Neural cell (in vitro differentiated cells): Measurements from ENCODE around the gene SYF2. TPM values are rescaled to one million over a fixed set of nuclear protein-coding genes. Genes with fewer than 3 reads are reported as not detected.

Experiments
- H2AFZ ChIP-seq: fragments of 200-600, 300-800 bp; sonication (generic), shearing (Covaris generic); 2 replicates; pipeline ENCODE4 v1.6.0; 2014; ENCODE audit warnings: low read depth, mild to moderate bottlenecking, antibody characterized with exemption, low read length, moderate library complexity
- H3F3A ChIP-seq: fragments of 200-600 bp; shearing (Covaris generic); 2 replicates; pipeline ENCODE4 v1.6.1; 2016; ENCODE audit warnings: mild to moderate bottlenecking, moderate library complexity, mixed read lengths, antibody characterized with exemption, low read length; ENCODE audit not compliant: insufficient read depth, poor library complexity, severe bottlenecking
- H3K27ac ChIP-seq: fragments of 200-600, 300-800 bp; sonication (generic), shearing (Covaris generic); 2 replicates; pipeline ENCODE4 v1.5.1; 2014; ENCODE audit warnings: mild to moderate bottlenecking, low read length, moderate library complexity
- H3K27me3 ChIP-seq: fragments of 300-800, 200-600 bp; sonication (generic), shearing (Covaris generic); 2 replicates; pipeline ENCODE4 v1.6.0; 2014; ENCODE audit warnings: mild to moderate bottlenecking, low read depth, low read length, moderate library complexity; ENCODE audit not compliant: insufficient read depth
- H3K36me3 ChIP-seq: fragments of 300-800, 200-600 bp; sonication (generic), shearing (Covaris generic); 2 replicates; pipeline ENCODE4 v1.5.1; 2014; ENCODE audit warnings: mild to moderate bottlenecking, antibody characterized with exemption, low read length, moderate library complexity; ENCODE audit not compliant: insufficient read depth
- H3K4me2 ChIP-seq: fragments of 300-800, 200-600 bp; sonication (generic), shearing (Covaris generic); 2 replicates; pipeline ENCODE4 v1.6.0; 2014; ENCODE audit warnings: mild to moderate bottlenecking, low read length
- H3K4me3 ChIP-seq: fragments of 300-800, 200-600 bp; sonication (generic), shearing (Covaris generic); 2 replicates; pipeline ENCODE4 v1.5.1; 2014; ENCODE audit warnings: mild to moderate bottlenecking, low read length, moderate library complexity
- H3K79me2 ChIP-seq: fragments of 200-600 bp; shearing (Covaris generic); replicated peaks from 2 replicates; pipeline ENCODE4 v1.6.0; 2014; ENCODE audit warnings: mild to moderate bottlenecking, low read length, moderate library complexity; ENCODE audit not compliant: insufficient read depth
- H3K9ac ChIP-seq: fragments of 300-800, 200-600 bp; sonication (generic), shearing (Covaris generic); 2 replicates; pipeline ENCODE4 v1.6.1; 2016; ENCODE audit warnings: mild to moderate bottlenecking, low read length, mixed read lengths
- H3K9me2 ChIP-seq: fragments of 200-600 bp; shearing (Covaris generic); 2 replicates; pipeline ENCODE4 v1.6.1; 2016; ENCODE audit warnings: mild to moderate bottlenecking, low read length, mixed read lengths; ENCODE audit not compliant: insufficient read depth
- H3K9me3 ChIP-seq: fragments of 200-600, 300-800 bp; sonication (generic), shearing (Covaris generic); 2 replicates; pipeline ENCODE4 v1.6.1; 2016; ENCODE audit warnings: mild to moderate bottlenecking, mixed run types, low read length, moderate library complexity, mixed read lengths
- H4K20me1 ChIP-seq: fragments of 200-600 bp; shearing (Covaris generic); 2 replicates; pipeline ENCODE4 v1.6.1; 2016; ENCODE audit warnings: mild to moderate bottlenecking, mixed run types; ENCODE audit not compliant: insufficient read depth
- EP300 ChIP-seq: fragments of 450-650 bp; conservative IDR thresholded peaks from 2 replicates; pipeline ENCODE4 v1.6.1; 2014; ENCODE audit warnings: antibody characterized with exemption, mild to moderate bottlenecking, moderate library complexity; ENCODE audit not compliant: poor library complexity, severe bottlenecking
- EZH2 ChIP-seq: fragments of 200-600, 300-800 bp; shearing (Covaris generic), sonication (generic); IDR thresholded peaks from 2 replicates; pipeline ENCODE4 v1.6.1; 2014; ENCODE audit warnings: antibody characterized with exemption, low read length, borderline replicate concordance, mild to moderate bottlenecking; ENCODE audit not compliant: insufficient read depth, poor library complexity, severe bottlenecking
- MXI1 ChIP-seq: fragments of 450-650 bp; conservative IDR thresholded peaks from 2 replicates; pipeline ENCODE4 v1.6.1; 2014; ENCODE audit warnings: antibody characterized with exemption, mild to moderate bottlenecking; ENCODE audit not compliant: poor library complexity, severe bottlenecking
- POLR2AphosphoS5 ChIP-seq: IDR thresholded peaks from 2 replicates; pipeline ENCODE4 v1.6.1; 2012
- RAD21 ChIP-seq: fragments of 450-650 bp; conservative IDR thresholded peaks from 2 replicates; pipeline ENCODE4 v1.6.1; 2014; ENCODE audit warnings: antibody characterized with exemption, mild to moderate bottlenecking, moderate library complexity
- SMC3 ChIP-seq: fragments of 450-650 bp; conservative IDR thresholded peaks from 2 replicates; pipeline ENCODE4 v1.6.1; 2014; ENCODE audit warnings: antibody characterized with exemption, mild to moderate bottlenecking, moderate library complexity; ENCODE audit not compliant: poor library complexity
- TAF1 ChIP-seq: IDR thresholded peaks from 2 replicates; pipeline ENCODE4 v1.6.1; 2012; ENCODE audit warnings: low read depth
- polyA plus RNA-seq: library from polyadenylated mRNA; depleted of rRNA; stranded (reverse); fragments of >200 nt; gene quantifications from 2 replicates; pipeline ENCODE4 v1.2.3, GENCODE V29; 2014
- TF ChIP-seq, protein P1 (sequence below): IDR thresholded peaks from 2 replicates; pipeline ENCODE4 v1.6.1; 2012; ENCODE audit warnings: borderline replicate concordance
- TF ChIP-seq, protein P2 (sequence below): fragments of 450-650 bp; IDR thresholded peaks from 2 replicates; pipeline ENCODE4 v1.5.1; 2014; ENCODE audit warnings: antibody characterized with exemption, mild to moderate bottlenecking, moderate library complexity; ENCODE audit not compliant: poor library complexity, severe bottlenecking

SYF2 gene
- polyA plus RNA-seq, 1 donor from 2014 or later, result 94.1 TPM

DNA sequence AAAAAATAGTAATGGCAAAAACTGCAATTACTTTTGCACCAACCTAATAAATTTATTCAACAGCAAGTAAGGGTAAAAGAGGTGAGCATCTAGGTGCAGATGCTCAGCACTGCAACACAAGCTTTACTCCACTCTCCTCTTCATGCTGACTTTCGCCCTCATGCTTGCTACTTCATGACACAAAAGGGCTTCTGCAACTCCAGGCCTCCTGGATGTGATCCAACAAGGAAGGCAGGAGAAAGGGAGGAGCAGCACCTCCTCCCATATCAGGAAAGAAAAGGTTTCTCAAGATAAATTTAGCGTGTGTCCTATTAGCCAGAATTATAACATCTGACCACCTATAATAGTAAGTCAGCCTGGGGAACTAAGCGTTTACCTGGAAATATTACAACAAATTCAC is 11.6 kb downstream of the SYF2 start:
- Histone ChIP-seq H3K79me2 (no peaks in the 10 kb centered on the region), H3K9me3 (no peaks in the 10 kb centered on the region), H4K20me1 (no peaks in the 10 kb centered on the region), H3K36me3 (no peaks in the 10 kb centered on the region), H3K4me2 (no peak overlapping the region), H2AFZ (no peak overlapping the region), H3K4me3 (no peak overlapping the region), H3K27ac (no peak overlapping the region), H3K9ac (no peak overlapping the region), H3K27me3 (no peaks in the 10 kb centered on the region), H3K9me2 (no peaks in the 10 kb centered on the region), H3F3A (no peaks in the 10 kb centered on the region)
- no peak for TF ChIP-seq RAD21
- TF ChIP-seq, protein P1, sequence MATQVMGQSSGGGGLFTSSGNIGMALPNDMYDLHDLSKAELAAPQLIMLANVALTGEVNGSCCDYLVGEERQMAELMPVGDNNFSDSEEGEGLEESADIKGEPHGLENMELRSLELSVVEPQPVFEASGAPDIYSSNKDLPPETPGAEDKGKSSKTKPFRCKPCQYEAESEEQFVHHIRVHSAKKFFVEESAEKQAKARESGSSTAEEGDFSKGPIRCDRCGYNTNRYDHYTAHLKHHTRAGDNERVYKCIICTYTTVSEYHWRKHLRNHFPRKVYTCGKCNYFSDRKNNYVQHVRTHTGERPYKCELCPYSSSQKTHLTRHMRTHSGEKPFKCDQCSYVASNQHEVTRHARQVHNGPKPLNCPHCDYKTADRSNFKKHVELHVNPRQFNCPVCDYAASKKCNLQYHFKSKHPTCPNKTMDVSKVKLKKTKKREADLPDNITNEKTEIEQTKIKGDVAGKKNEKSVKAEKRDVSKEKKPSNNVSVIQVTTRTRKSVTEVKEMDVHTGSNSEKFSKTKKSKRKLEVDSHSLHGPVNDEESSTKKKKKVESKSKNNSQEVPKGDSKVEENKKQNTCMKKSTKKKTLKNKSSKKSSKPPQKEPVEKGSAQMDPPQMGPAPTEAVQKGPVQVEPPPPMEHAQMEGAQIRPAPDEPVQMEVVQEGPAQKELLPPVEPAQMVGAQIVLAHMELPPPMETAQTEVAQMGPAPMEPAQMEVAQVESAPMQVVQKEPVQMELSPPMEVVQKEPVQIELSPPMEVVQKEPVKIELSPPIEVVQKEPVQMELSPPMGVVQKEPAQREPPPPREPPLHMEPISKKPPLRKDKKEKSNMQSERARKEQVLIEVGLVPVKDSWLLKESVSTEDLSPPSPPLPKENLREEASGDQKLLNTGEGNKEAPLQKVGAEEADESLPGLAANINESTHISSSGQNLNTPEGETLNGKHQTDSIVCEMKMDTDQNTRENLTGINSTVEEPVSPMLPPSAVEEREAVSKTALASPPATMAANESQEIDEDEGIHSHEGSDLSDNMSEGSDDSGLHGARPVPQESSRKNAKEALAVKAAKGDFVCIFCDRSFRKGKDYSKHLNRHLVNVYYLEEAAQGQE, result no peak

DNA sequence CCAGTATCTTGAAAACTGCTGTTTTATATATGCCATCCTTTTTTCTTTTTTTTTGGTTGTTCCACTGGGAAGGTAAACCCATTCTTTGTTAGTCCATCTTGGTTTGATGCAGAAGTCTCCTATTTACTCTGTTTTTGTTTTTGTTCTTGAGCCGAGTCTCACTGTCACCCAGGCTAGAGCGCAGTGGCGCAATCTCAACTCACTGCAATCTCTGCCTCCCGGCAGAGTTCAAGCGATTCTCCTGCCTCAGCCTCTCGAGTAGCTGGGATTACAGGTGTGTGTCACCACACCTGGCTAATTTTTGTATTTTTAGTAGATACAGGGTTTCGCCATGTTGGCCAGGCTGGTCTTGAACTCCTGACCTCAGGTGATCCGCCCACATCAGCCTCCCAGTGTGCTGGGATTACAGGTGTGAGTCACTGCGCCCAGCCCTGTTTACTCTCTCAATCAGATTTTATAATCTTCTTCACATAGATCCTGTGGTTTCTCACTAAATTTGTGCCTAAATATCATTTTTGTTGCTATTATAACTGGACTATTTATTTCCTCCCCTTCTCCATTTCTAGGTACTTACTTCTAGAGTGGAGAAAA is 12.5 kb downstream of the SYF2 start:
- no peak overlapping the region for H3K4me3 ChIP-seq

More for the DNA sequence above, 12.5 kb downstream of the SYF2 start:
- no peaks in the 10 kb centered on the region for H3F3A ChIP-seq
- H3K36me3 ChIP-seq, result no peaks in the 10 kb centered on the region
- no peaks in the 10 kb centered on the region for H3K27me3 ChIP-seq
- no peaks in the 10 kb centered on the region for H3K9me2 ChIP-seq
- TF ChIP-seq EZH2 (no peak), TAF1 (no peak), MXI1 (no peak), SMC3 (no peak), POLR2AphosphoS5 (no peak), EP300 (no peak), RAD21 (no peak)
- TF ChIP-seq, protein P1, result no peak
- TF ChIP-seq, protein P2, sequence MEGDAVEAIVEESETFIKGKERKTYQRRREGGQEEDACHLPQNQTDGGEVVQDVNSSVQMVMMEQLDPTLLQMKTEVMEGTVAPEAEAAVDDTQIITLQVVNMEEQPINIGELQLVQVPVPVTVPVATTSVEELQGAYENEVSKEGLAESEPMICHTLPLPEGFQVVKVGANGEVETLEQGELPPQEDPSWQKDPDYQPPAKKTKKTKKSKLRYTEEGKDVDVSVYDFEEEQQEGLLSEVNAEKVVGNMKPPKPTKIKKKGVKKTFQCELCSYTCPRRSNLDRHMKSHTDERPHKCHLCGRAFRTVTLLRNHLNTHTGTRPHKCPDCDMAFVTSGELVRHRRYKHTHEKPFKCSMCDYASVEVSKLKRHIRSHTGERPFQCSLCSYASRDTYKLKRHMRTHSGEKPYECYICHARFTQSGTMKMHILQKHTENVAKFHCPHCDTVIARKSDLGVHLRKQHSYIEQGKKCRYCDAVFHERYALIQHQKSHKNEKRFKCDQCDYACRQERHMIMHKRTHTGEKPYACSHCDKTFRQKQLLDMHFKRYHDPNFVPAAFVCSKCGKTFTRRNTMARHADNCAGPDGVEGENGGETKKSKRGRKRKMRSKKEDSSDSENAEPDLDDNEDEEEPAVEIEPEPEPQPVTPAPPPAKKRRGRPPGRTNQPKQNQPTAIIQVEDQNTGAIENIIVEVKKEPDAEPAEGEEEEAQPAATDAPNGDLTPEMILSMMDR, result no peak
- H2AFZ ChIP-seq, result no peak overlapping the region
- H3K4me2 ChIP-seq, result no peak overlapping the region
- H3K79me2 ChIP-seq, result no peaks in the 10 kb centered on the region
- H3K9ac ChIP-seq, result no peak overlapping the region
- H3K9me3 ChIP-seq, result no peaks in the 10 kb centered on the region
- no peaks in the 10 kb centered on the region for H4K20me1 ChIP-seq
- H3K27ac ChIP-seq, result no peak overlapping the region
